Right hindlimb (tissue), 1 donor: ENCODE measurements around the gene GPR26.
"Not testable (repeated sequence)": the region's sequence is repeated elsewhere in the genome, so short reads cannot be mapped to it uniquely, and the experiment has no call there.

Source experiments
- DNase-seq: peaks from one replicate; pipeline ENCODE4 v3.0.0-alpha.2; 2018

The GPR26 gene

DNA sequence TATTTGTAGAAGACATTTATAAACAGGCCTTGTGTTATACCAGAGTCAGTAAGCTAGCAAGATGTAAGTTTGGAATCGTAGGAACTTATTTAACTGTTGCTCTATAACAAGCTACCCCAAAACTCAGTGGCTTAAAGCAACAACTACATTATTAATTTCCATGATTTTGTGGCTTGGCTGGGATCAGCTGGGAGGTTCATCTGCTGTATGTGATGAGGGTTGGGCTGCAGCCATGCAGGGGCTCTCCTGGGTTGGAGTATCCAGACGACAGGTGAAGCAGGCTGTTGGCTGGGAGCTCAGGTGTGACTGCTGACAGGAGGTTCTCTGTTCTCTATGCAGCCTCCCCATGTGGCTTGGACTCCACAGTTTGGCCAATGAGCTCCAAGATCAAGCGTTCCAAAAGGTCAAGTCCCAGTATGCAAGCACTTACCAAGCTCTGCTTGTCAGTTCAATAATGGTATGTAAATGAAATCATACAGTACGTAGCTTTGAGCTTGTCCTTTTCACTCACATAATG, 52.4 kb downstream of the GPR26 start:
- no peak for DNase-seq

DNA sequence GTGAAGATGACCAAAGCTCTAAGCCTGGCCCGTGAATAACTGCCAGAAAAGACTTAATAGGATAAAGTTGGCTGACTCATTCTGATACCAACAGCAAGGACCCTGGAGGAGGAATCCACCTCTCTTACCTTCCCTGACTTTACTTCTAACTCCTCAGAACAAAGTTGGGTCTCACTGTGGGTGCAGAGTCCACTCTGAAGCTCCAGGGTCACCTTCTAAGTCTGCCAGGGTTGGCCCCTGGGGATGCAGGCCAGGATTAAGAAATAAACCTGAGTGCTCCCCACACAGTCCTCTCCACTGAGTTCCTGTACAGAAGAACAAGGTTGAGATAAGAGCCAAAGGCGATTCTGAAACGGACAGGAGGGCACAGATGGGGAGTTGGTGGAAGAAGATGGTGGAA, 54.4 kb downstream of the GPR26 start:
- DNase-seq = no peak

DNA sequence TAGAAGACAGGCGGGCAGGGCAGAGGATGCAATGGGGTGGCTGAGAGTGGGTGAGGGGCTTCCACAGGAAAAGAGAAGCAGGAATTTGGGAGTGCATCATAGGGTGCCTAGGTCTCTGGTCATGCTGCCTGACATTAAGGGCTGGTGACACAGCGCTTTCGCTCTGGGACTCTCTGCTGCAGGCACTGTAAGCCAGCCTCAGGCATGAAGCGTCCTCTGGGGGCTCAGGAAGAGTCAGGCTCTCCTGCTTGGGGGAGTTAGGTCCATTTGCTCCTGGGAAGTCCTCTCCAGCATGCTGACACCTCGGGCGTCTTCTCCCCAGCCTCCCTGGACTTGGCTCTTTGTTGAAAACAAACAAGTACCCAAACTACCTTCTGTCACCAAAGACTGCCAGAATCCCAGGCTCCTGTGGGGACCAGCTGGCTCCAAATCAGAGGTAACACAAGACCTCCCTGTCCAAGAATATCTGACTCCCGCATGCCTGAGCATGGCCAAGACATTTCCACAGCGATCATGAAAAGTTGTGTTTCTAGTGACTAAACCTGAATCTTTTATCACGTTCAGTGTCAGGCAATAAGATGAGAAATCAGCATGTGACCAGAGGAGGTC, 55.4 kb downstream of the GPR26 start:
- no peak for DNase-seq

DNA sequence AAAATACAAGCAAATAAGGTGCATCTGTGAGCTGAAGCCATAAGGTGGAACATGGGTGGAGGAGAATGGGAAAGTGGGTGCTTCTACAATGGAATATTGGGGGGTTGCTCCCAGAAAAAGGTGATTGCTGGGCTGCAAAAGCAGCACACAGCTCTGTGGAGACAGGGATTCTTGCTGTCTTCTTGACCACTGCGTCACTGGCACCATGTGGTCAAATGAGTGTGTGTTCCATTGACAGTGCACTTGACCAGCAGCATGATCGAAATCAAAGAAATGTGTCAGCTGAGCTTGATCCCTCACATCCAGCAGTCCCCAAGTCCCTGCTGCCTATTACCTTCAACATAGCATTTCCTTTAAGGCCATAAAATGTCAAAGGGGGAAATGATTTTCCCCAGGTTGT, 56.2 kb downstream of the GPR26 start:
- no peak for DNase-seq

DNA sequence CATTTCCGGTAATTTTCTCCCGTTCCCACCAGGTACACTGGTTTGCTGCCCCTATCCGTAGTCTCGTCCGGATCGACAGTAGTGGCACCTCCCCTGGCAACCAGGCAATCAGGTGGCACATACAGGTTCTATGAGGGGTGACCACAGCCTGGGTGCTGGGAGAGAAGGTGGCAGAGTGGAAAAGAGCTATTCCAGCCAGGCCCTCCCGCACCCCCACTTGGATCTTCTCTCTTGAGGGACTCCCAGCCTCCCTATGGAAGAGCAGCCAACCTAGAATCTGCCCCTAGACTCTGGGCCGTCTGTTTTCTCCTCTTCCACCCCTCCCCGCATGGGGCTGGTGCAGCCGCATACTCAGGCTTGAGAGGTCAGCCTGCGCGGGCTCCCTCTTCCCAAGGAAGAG, 58.6 kb downstream of the GPR26 start:
- DNase-seq = no peak

DNA sequence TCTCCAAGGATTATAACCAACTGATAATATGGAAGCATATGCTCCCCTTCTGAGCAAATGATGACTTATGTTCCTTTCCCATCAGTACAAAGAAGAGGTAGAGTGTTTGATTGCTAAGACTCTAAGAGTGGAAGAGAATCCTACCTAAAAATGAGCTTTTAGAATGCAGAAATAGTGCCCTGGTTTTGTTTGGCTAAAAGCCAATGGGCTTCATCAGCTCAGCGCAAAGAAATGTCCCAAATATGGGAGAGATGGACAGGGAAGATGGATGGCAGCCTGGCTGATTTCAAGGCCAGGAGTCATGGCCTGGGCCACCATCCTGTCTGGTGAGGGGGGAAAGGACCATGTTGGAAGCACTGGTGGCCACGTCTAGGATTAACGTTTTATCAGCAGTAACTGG, 60.2 kb downstream of the GPR26 start:
- DNase-seq = no peak

DNA sequence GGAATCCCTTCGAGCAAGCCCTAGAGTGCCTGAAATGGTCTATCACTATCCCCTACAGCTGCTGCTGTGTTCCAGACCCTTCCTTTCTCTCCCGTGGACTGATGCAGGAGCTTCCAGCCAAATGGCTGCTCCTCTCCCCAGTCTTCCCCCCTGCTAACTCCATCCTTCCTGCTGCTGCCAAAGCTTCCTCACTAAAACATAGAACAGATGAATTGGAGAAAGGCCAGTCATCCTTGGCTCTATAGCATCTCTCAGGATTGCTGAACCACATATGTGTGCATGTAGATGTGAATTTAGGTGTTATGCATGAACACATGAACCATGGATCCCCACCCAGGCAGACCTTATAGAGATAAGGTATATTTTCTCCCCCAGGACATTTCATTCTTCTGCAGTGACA, 60.7 kb downstream of the GPR26 start:
- no peak for DNase-seq

DNA sequence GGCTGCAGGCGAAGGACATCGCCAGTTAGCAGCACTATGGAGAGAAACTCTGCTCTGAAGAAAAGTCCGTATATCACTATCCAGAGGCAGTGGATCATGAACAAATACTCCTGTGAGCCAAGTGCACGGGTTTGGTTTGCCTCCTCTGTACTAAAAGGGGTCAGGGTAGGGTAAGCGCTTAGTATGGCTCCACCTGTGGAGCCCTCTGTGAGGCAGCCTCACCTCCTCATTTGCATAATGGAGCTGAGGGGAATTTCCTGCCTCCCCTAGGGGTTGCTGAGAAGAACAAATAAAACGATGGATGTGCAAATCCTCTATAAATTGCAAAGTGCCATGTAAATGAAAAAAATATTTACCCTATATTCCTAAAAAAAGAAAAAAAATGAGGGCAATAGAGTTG, 63.4 kb downstream of the GPR26 start:
- no peak for DNase-seq

DNA sequence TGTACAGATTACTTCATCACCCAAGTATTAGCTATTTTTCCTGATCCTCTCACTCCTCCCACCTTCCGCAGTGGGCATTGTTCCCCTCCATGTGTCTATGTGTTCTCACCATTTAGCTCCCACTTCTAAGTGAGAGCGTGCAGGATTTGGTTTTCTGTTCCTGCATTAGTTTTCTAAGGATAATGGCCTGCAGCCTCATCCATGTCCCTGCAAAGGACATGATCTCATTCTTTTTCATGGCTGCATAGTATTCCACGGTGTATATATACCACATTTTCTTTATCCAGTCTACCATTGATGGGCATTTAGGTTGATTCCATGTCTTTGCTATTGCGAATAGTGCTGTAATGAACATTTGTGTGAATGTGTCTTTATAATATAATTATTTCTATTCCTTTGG, 70.8 kb downstream of the GPR26 start:
- DNase-seq = not testable (repeated sequence)

DNA sequence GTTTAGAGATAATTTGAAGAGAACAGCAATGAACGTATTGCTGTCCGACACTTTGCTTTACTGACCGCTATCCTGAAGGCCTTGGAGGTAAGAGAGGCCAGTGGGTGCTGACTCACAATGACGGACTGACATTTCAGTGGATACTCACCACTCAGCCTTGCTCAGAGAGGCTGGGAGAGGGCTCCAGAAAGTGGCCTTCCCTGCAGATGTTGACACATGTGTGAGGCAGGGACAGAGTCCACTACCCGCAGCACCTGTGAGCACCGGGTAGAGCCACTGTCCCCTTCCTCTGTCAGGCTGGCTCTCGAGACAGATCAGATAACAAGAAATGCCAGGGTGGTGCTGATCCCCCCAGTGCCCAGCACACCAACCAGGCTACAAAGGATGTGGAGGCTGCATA, 75.0 kb downstream of the GPR26 start:
- no peak for DNase-seq

DNA sequence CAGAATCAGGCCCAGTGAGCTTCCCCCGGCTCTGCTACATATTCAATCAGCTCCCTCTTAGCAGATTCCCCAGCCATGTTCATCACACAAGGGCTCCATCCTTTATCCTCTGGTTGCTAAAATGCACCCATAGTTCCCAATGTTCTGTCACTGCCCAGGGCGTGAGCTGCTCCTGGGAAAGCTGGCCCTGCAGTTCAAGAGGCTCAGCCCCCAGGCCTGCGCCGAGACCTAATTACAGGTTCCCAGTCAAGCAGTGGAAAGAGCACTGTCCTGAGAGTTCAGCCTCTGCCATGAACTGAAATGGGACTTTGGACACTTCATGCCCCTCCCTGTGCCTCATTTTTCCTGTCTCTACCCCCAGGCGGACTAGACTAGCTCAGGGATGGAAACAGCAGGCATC, 75.6 kb downstream of the GPR26 start:
- DNase-seq = no peak

DNA sequence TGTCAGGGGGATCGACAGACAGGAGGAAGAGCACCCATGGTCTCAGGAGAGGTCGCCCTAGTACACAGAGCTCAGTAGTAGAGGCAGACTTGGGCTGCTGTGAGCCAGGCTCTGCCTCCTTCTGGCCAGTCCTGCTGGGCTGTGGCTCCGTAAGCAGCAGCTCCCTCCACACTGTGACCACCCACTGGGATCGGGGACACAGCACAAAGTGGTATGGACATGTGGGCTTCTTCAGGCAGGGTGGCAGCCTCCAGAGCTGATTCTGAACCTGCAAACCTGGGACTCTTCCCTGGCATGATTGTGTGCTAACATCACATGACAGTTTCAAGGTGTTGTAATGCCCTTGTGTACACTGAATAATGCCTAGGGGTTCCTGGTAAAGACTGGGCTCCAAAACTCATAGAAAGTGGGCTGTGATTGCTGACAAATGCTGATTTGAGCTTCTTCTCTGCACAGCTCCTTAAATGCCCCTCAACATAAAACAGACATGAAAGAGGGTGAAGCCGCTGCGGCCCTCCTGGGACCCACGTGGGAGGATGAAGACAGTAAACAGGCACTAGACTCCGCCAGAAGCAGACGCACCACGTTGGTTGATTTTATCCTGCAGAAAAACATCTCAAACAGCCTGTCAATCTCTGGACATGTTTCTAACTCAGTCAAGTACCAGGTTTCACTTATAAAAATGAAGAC, 76.7 kb downstream of the GPR26 start:
- DNase-seq = no peak

DNA sequence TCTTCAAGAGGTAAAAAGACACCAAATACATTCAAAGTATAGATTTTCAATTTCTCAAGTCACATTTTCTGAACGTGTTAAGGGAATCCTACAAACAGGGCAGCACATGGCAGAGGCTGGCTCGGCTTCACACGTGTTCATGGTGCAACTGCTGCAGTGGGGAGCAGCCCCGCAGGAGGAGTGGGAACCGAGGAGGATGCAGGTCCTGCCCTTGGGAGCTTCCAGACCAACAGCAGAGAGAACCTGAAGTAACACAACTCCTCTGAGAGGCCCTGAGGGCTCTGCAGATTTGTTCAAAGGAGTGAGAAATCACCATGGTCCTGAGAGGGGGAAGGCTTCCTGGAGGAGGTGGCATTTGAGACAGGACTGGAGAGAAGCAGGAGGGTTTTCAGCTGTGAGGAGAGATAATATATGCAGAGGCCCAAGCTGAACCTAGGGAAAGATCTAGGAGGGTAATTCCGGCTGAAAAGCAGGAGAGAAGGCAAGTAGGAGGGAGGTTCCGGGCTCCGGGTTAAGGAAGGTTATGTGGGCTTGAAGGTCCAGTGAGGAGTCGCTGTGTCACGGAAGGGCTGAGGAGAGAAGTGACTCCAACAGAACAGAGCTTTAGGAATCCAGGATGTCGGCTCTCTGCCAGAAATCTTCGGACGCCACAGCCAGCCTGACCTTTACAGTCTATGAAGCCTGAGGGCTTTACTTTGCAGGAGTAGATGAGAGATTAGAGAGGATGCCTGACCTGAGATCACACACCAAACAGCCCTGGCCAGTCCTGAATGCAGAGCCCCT, 77.5 kb downstream of the GPR26 start:
- DNase-seq = no peak

DNA sequence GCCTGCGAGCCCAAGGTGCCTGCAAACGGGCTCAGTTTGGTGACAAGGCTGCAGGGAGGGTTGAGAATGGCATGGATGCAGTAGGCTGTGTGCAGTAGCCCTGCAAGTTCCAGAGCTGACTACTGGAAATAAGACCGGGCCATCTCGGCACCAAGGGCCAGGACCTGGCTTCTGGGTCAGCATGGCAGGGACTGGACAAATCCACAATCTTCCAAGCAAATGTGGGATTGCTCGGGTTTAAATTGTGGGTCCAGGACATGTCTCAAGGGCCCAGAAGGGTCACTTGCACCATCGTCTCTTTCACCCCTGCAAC, 78.0 kb downstream of the GPR26 start:
- no peak for DNase-seq
